ENCODE results near the gene CFAP221. TPM values are rescaled to one million over a fixed set of nuclear protein-coding genes. Genes with fewer than 3 reads are reported as not detected.

CFAP221 gene
- total RNA-seq, 3 donors from 2014 or later = 0.51 TPM; not detected in 2

DNA sequence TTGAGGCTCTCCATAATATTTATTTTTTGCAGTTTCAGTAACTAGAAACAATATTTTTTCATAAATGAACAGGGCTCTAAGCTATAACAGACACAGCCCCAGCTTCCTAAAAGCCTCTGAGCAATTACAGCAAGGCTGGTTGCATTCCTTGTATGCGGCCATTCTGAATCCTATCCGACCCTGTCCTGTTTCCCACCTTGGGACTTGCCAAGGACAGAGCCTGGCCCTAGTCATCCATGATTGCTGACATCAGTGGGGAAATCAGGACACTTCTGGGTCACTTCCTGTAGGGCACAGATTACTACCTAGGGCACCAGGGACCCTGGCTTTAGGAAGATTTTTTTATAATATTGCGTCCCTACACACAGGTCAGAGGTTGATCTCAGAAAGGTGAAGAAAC lies 140.3 kb downstream of the CFAP221 start:
- Histone ChIP-seq H3K9me3 (no peaks in the 10 kb centered on the region), H3K4me3 (no peak overlapping the region), H3K4me1 (ENCODE audit: low read depth) (peaks cover 5% of the 10 kb centered on the region), H3K36me3 (ENCODE audit: low read depth) (no peaks in the 10 kb centered on the region)
- intact Hi-C loops (cut with DNase I, micrococcal nuclease) = no loop called here
- DNase-seq = no peak
- TF ChIP-seq, protein P1, sequence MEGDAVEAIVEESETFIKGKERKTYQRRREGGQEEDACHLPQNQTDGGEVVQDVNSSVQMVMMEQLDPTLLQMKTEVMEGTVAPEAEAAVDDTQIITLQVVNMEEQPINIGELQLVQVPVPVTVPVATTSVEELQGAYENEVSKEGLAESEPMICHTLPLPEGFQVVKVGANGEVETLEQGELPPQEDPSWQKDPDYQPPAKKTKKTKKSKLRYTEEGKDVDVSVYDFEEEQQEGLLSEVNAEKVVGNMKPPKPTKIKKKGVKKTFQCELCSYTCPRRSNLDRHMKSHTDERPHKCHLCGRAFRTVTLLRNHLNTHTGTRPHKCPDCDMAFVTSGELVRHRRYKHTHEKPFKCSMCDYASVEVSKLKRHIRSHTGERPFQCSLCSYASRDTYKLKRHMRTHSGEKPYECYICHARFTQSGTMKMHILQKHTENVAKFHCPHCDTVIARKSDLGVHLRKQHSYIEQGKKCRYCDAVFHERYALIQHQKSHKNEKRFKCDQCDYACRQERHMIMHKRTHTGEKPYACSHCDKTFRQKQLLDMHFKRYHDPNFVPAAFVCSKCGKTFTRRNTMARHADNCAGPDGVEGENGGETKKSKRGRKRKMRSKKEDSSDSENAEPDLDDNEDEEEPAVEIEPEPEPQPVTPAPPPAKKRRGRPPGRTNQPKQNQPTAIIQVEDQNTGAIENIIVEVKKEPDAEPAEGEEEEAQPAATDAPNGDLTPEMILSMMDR (IDR thresholded peaks at IDR 0.05) = no peak
- ATAC-seq = no peak

DNA sequence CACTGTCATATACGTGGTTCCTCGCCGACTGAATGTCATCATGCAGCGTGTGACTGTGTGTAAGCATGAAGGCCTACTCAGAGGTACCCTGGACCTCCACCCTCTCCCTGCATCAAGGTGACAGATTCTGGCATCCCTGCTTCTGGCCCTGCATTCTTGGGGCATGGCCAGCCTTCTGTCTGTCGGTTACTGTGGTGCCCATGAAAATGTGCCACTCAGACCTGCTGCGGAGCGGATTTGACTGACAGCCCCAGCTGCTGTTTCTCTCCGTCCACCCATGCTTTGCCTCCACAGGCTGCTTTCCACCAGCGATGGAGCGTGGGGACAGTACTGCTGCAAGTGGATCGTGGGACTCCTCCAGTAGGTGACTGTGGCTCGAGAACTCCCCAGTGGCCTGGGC lies 144.4 kb downstream of the CFAP221 start:
- ATAC-seq (no peak), DNase-seq (no peak)
- intact Hi-C loops (cut with DNase I, micrococcal nuclease) = no loop called here
- no peaks in the 10 kb centered on the region for H3K9me3 ChIP-seq
- H3K4me1 ChIP-seq (ENCODE audit: low read depth) = no peaks in the 10 kb centered on the region
- H3K36me3 ChIP-seq (ENCODE audit: low read depth) = no peaks in the 10 kb centered on the region
- TF ChIP-seq, protein P1 (IDR thresholded peaks at IDR 0.05) = no peak
- H3K4me3 ChIP-seq = no peak overlapping the region

DNA sequence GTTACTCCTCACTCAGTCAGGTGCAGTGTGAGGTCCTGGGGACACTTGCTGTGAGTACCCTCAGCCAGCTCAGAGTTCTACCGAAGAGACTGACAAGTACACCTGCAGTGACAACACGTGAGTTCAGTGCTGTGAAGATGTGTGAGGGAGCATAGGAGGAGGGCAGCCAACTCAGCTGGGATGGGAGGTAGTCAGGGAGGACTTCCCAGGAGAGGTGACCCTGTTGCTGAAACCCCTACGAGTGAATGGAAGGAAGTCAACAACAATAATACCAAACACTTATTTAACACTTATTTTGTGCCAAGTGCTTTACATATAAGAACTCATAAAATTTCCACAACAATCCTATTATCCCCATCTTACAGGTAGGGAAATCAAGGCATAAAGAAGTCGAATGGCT lies 145.0 kb downstream of the CFAP221 start:
- intact Hi-C loops (cut with DNase I, micrococcal nuclease) = no loop called here
- Histone ChIP-seq H3K36me3 (ENCODE audit: low read depth) (no peaks in the 10 kb centered on the region), H3K4me1 (ENCODE audit: low read depth) (no peaks in the 10 kb centered on the region), H3K4me3 (no peak overlapping the region), H3K9me3 (no peaks in the 10 kb centered on the region)
- TF ChIP-seq, protein P1 (IDR thresholded peaks at IDR 0.05) = no peak
- DNase-seq (no peak), ATAC-seq (no peak)

DNA sequence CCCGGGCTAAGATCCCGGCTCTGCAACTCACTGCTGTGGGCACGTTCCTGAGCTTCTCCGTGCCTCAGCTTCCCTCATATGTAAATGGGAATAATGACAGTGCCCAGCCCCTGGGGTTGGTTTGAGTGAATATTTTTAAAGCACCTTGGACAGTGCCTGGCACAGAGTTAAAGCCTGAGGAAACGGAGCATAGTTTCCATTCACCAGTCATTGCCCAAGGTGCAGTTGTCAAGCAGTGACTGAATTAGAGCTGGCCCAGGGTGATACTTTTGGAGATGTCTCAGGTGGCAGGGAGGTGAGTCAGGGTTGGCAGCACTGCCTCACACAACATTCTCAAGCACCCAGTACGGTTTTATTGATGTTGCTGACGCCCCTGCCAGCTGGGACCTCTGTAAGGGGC lies 146.9 kb downstream of the CFAP221 start:
- no peak overlapping the region for H3K4me3 ChIP-seq
- H3K36me3 ChIP-seq (ENCODE audit: low read depth) = no peaks in the 10 kb centered on the region
- no peaks in the 10 kb centered on the region for H3K9me3 ChIP-seq
- intact Hi-C loops (cut with DNase I, micrococcal nuclease) = no loop called here
- DNase-seq (no peak), ATAC-seq (no peak)
- H3K4me1 ChIP-seq (ENCODE audit: low read depth) = peaks cover 5% of the 10 kb centered on the region
- TF ChIP-seq, protein P1 (IDR thresholded peaks at IDR 0.05) = no peak

DNA sequence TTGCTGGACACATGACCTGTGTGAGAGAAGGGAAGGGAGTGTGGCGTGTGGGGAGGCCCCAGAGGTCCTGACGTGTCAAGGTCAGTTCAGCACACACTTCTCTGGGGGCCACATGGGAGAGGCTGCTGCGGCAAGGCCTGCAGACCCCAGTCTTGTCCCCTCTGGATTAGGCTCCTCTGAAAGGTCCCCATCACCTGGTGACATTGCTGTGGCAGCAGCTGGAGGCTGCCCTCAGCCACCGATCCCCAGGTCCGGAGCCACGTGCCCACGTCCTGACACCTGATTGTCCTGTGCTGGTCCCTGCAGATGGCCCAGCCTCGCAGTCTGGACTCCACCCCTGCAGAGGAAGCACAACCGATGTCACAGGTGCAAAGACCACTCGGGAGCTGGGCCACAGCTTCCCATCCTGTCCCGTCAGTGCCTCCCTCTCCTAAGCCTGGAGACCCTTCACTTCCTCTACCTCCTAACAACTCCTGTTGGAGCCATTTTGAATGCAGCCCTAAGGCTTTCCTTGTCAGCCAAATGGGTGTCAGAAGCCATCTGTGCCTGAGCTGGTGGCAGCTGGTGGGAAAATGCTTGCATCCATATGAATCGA lies 147.5 kb downstream of the CFAP221 start:
- TF ChIP-seq, protein P1 (IDR thresholded peaks at IDR 0.05) = no peak
- Histone ChIP-seq H3K4me1 (ENCODE audit: low read depth) (peaks cover 5% of the 10 kb centered on the region), H3K36me3 (ENCODE audit: low read depth) (no peaks in the 10 kb centered on the region), H3K9me3 (no peaks in the 10 kb centered on the region), H3K4me3 (no peak overlapping the region)
- DNase-seq (no peak), ATAC-seq (no peak)
- intact Hi-C loops (cut with DNase I, micrococcal nuclease) = no loop called here

DNA sequence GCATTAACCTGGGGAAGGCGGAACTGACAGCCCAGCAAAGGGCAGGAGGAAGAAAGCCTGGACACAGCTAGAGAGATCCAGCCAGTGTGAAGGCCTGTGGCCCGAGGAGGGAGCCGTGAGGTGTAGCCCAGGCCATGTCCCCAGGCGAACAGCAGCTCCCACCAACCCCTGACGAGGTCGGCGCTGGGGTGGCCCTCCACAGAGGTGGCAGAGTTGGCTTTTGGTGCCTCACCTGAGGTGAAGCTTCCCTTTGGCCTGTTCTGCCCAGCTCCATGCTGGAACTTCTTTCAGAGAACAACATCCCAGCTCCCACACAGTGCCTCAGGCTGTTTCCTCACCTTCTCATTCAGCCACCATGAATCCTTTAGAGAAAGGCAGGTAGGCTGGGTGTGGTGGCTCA lies 148.1 kb downstream of the CFAP221 start:
- no peak overlapping the region for H3K4me3 ChIP-seq
- H3K36me3 ChIP-seq (ENCODE audit: low read depth) = no peaks in the 10 kb centered on the region
- TF ChIP-seq, protein P1 (IDR thresholded peaks at IDR 0.05) = no peak
- H3K4me1 ChIP-seq (ENCODE audit: low read depth) = peaks cover 5% of the 10 kb centered on the region
- intact Hi-C loops (cut with DNase I, micrococcal nuclease) = no loop called here
- H3K9me3 ChIP-seq = no peaks in the 10 kb centered on the region
- DNase-seq = no peak
- no peak for ATAC-seq
